ENCODE results near the gene ELFN2. TPM values are rescaled to one million over a fixed set of nuclear protein-coding genes. Genes with fewer than 3 reads are reported as not detected.

Gene ELFN2
- total RNA-seq, 1 experiment from 2014 or later: 10.0 TPM

GRCh38 chr22:37381489-37381888 is 45.8 kb downstream of the ELFN2 start:
- no peak for TF ChIP-seq EZH2 (IDR thresholded peaks at IDR 0.05; ENCODE audit: low read length, unreplicated experiment)
- no peak for TF ChIP-seq EZH2phosphoT487 (IDR thresholded peaks at IDR 0.05; ENCODE audit: borderline replicate concordance, low read length)
- TF ChIP-seq, protein P1, sequence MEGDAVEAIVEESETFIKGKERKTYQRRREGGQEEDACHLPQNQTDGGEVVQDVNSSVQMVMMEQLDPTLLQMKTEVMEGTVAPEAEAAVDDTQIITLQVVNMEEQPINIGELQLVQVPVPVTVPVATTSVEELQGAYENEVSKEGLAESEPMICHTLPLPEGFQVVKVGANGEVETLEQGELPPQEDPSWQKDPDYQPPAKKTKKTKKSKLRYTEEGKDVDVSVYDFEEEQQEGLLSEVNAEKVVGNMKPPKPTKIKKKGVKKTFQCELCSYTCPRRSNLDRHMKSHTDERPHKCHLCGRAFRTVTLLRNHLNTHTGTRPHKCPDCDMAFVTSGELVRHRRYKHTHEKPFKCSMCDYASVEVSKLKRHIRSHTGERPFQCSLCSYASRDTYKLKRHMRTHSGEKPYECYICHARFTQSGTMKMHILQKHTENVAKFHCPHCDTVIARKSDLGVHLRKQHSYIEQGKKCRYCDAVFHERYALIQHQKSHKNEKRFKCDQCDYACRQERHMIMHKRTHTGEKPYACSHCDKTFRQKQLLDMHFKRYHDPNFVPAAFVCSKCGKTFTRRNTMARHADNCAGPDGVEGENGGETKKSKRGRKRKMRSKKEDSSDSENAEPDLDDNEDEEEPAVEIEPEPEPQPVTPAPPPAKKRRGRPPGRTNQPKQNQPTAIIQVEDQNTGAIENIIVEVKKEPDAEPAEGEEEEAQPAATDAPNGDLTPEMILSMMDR (conservative IDR thresholded peaks at IDR 0.05; ENCODE audit: low read depth, low read length): no peak
- no peaks in the 10 kb centered on the region for H3K9me3 ChIP-seq (ENCODE audit: low read length)
- H3K9ac ChIP-seq (ENCODE audit: low read length): no peak overlapping the region
- no peak overlapping the region for H2AFZ ChIP-seq (ENCODE audit: low read length)
- H3K27ac ChIP-seq (ENCODE audit: low read length): no peak overlapping the region
- BruUV-seq (replicated peaks): no TSS peak
- ATAC-seq (no peak), DNase-seq (no peak)
- H3K9me2 ChIP-seq (replicated peaks; ENCODE audit: low read length): no peaks in the 10 kb centered on the region
- ChIA-PET CTCF (no interaction called here), POLR2A (ENCODE audit: unreplicated experiment) (interaction anchor here (0.7 kb wide), 1 partner anchor 50 kb away, joined by 3 read pairs; no protein-coding TSS in a partner anchor)
- H3K27me3 ChIP-seq (ENCODE audit: low read length): no peaks in the 10 kb centered on the region
- intact Hi-C loops (cut with micrococcal nuclease): no loop called here
- no peaks in the 10 kb centered on the region for H4K20me1 ChIP-seq (ENCODE audit: low read length)
- H3K36me3 ChIP-seq (ENCODE audit: low read depth, low read length): no peaks in the 10 kb centered on the region
- H3K79me2 ChIP-seq (ENCODE audit: low read length): no peaks in the 10 kb centered on the region
- no peak overlapping the region for H3K4me3 ChIP-seq (ENCODE audit: low read length)
- peaks cover 7% of the 10 kb centered on the region; the same call in 1 of the 2 replicates for H3K4me1 ChIP-seq (ENCODE audit: insufficient read depth, low read length)
- no peaks in the 10 kb centered on the region for H3F3A ChIP-seq (ENCODE audit: low read length, unreplicated experiment)
- H3K4me2 ChIP-seq (ENCODE audit: low read length): no peak overlapping the region

DNA sequence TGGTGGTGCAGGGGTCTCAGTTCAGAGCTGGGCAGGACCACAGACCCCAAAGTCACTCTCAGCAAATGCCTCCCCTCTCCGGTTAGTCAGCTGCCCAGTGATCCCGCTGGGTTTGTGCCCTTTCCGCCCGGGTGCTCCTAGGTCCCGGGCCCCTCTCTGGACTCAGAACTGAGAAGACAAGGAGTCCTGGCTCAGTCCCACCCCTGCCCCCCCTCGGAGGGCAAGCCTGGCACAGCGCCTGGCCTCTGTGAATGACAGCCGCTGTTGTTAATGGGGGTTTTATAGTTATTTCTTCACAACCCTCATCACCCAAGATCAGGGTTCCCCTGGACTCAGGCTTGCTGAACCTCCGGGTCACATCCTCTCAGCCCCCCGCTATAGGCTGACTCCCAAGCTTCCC is 47.6 kb downstream of the ELFN2 start:
- Histone ChIP-seq H3K4me1 (ENCODE audit: insufficient read depth, low read length) (peaks cover 7% of the 10 kb centered on the region; the same call in 1 of the 2 replicates), H3K27me3 (ENCODE audit: low read length) (no peaks in the 10 kb centered on the region), H3K9me2 (replicated peaks; ENCODE audit: low read length) (no peaks in the 10 kb centered on the region), H3K4me2 (ENCODE audit: low read length) (no peak overlapping the region), H3K79me2 (ENCODE audit: low read length) (no peaks in the 10 kb centered on the region), H3K9me3 (ENCODE audit: low read length) (no peaks in the 10 kb centered on the region), H3K4me3 (ENCODE audit: low read length) (no peak overlapping the region), H3K27ac (ENCODE audit: low read length) (no peak overlapping the region), H4K20me1 (ENCODE audit: low read length) (no peaks in the 10 kb centered on the region), H3K36me3 (ENCODE audit: low read depth, low read length) (no peaks in the 10 kb centered on the region), H3K9ac (ENCODE audit: low read length) (no peak overlapping the region), H2AFZ (ENCODE audit: low read length) (no peak overlapping the region), H3F3A (ENCODE audit: low read length, unreplicated experiment) (no peaks in the 10 kb centered on the region)
- DNase-seq (no peak), ATAC-seq (no peak)
- ChIA-PET CTCF (no interaction called here), POLR2A (ENCODE audit: unreplicated experiment) (no interaction called here)
- TF ChIP-seq, protein P1 (conservative IDR thresholded peaks at IDR 0.05; ENCODE audit: low read depth, low read length): no peak
- TF ChIP-seq EZH2 (IDR thresholded peaks at IDR 0.05; ENCODE audit: low read length, unreplicated experiment) (no peak), EZH2phosphoT487 (IDR thresholded peaks at IDR 0.05; ENCODE audit: borderline replicate concordance, low read length) (no peak)
- BruUV-seq (replicated peaks): no TSS peak
- intact Hi-C loops (cut with micrococcal nuclease): no loop called here

GRCh38 chr22:37379085-37379484 is 48.2 kb downstream of the ELFN2 start:
- Histone ChIP-seq H2AFZ (ENCODE audit: low read length) (no peak overlapping the region), H3K9ac (ENCODE audit: low read length) (no peak overlapping the region), H3F3A (ENCODE audit: low read length, unreplicated experiment) (no peaks in the 10 kb centered on the region), H3K9me2 (replicated peaks; ENCODE audit: low read length) (no peaks in the 10 kb centered on the region), H3K4me2 (ENCODE audit: low read length) (no peak overlapping the region), H3K27me3 (ENCODE audit: low read length) (no peaks in the 10 kb centered on the region), H3K79me2 (ENCODE audit: low read length) (no peaks in the 10 kb centered on the region), H3K36me3 (ENCODE audit: low read depth, low read length) (no peaks in the 10 kb centered on the region), H3K4me1 (ENCODE audit: insufficient read depth, low read length) (peaks cover 7% of the 10 kb centered on the region; the same call in 1 of the 2 replicates), H3K4me3 (ENCODE audit: low read length) (no peak overlapping the region), H3K27ac (ENCODE audit: low read length) (no peak overlapping the region), H3K9me3 (ENCODE audit: low read length) (no peaks in the 10 kb centered on the region), H4K20me1 (ENCODE audit: low read length) (no peaks in the 10 kb centered on the region)
- CTCF ChIA-PET: no interaction called here
- intact Hi-C loops (cut with micrococcal nuclease): no loop called here
- TF ChIP-seq, protein P1 (conservative IDR thresholded peaks at IDR 0.05; ENCODE audit: low read depth, low read length): no peak
- TF ChIP-seq EZH2 (IDR thresholded peaks at IDR 0.05; ENCODE audit: low read length, unreplicated experiment) (no peak), EZH2phosphoT487 (IDR thresholded peaks at IDR 0.05; ENCODE audit: borderline replicate concordance, low read length) (no peak)
- DNase-seq: no peak
- BruUV-seq (replicated peaks): no TSS peak
- POLR2A ChIA-PET (ENCODE audit: unreplicated experiment): no interaction called here
- no peak for ATAC-seq
